ENCODE measurements around the gene WNK1.
"Not testable (repeated sequence)": the region's sequence is repeated elsewhere in the genome, so short reads cannot be mapped to it uniquely, and the experiment has no call there.

The WNK1 gene

DNA sequence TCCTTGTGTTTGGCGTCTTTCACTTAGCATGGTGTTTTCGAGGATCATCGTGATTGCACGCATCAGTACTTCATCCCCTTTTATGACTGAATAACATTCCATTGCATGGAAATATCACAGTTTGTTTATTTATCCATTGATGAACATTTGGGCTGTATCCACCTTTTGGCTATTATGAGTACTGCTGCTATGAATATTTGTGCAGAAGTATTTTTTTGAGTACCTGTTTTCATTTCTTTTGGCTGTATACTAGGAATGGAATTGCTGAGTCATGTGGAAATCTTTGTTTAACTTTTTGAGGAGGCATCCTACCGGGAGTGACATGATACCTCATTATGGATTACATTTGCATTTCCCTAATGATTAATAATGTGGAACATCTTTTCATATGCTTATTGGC is 66.4 kb downstream of the WNK1 start:
- DNase-seq, result no peak

DNA sequence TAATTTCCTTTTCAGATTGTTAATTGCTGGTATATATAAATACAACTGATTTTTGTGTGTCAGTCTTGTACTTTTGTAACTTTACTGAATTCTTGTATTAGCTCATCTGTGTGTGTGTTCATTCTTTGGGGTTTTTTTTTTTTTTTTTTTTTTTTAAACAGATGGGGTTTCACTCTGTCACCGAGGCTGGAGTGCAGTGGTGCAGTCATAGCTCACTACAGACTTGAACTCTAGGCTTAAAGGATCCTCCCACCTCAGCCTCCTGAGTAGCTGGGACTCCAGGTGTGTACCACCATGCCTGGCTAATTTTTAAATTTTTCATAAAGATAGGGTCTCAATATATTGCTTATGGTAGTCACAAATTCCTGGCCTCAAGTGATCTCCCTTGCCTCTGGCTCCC is 68.0 kb downstream of the WNK1 start:
- no peak for DNase-seq

DNA sequence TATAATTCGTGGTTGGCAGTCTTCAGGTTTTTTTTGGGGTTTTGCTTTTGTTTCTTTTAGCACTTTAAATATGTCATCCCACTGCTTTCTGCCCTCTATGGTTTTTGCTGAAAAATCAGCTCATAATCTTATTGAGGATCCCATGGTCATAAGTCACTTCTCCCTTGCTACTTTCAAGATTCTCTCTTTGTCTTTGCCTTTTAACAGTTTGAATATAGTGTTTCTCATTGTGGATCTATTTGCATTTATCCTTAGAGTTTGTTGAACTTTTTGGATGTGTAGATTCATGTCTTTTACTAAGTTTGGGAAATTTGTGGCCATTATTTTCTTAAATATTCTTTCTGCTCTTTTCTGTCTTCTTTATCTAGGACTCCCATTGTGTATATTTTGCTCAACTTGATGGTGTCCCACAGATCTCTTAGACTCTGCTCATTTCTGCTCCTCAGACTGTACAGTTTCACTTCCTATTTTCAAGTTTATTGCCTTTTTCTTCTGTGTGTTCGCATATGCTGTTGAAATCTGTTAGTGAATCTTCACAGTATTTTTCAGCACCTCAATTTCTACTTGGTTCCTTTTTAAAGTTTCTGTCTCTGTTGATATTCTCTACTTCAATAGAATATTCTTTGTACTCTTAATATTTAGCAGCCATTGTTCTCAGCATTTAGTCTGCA is 70.8 kb downstream of the WNK1 start:
- DNase-seq, result no peak

DNA sequence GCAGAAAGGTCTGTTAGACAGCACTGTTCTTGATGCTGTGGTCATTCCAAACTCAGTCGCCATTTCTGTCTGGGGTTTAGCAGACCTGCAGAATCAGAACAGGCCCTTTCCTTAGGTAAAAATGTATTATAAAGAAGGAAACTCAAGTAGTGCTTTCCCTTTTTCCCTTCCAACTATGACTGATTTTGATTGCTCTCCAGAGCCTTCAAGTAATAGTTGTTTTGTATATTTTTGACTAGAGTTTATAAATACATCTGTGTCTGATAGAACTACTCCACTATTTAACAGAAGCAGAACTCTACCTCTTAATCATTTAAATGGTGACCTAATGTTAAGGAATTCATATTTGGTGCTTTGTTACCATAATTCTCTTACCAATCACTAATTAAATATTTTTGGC is 74.0 kb downstream of the WNK1 start:
- no peak for DNase-seq

DNA sequence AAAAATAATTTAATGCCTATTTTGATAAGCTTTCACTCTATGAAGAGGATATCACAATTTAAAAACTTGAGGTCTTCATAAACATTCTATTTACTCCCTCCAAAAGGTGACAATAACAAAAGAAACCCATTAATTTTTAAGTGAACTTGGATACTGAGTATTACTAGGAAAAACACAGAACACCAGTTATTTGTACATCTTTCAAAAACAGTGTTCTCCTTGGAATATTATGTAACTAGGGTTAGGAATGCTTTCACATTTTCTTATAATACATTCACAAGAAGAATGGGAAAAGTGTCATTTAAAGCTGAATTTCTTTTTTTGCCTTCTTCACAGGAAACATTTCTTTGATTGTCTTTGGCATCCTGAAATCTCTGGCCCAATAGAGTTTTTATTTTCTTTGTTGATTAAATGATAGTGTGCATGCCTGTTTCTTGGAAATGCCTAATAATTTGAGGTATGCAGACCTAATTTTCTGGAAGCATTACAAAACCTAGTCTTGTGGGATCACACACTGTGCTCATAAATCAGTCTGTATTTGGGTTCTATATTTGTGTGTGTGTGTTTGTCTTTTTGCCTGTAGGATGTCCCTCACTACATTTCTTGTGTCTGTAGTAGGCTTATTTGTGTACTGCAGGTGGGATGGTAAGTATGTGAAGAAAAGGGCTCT is 76.5 kb downstream of the WNK1 start:
- no peak for DNase-seq

DNA sequence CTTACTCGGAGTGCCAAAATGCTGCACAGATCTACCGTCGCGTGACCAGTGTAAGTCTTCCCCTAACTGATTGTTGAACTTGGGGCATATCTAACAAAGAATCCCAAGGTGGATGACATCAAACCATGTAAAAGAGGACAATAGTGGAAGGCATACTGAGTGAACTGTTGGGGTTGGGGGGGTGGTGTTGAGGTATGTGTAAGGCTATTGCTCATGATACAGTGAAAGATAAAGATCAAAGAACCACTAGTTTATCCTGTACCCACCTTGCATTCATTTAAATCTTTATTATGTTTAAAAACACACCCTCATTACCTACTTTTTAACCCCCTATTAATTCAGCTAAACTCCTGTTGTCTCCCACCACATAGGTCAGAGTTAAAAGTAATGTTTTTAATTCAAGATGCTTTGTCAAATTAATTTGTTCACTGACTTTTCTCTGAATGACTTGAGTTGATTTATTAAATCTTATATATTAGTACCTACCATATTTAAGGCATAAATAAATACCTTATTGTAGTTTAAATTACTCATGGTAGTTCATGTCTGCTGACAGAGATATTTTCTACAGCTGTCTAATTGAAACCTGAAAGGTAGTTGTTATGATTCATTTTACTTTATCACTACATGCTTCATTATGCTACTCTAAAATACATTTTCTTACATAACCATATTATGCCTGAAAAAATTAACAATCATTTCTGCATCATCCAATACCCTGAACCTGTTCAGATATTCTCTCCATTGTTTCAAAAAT is 77.9 kb downstream of the WNK1 start:
- DNase-seq, result no peak

DNA sequence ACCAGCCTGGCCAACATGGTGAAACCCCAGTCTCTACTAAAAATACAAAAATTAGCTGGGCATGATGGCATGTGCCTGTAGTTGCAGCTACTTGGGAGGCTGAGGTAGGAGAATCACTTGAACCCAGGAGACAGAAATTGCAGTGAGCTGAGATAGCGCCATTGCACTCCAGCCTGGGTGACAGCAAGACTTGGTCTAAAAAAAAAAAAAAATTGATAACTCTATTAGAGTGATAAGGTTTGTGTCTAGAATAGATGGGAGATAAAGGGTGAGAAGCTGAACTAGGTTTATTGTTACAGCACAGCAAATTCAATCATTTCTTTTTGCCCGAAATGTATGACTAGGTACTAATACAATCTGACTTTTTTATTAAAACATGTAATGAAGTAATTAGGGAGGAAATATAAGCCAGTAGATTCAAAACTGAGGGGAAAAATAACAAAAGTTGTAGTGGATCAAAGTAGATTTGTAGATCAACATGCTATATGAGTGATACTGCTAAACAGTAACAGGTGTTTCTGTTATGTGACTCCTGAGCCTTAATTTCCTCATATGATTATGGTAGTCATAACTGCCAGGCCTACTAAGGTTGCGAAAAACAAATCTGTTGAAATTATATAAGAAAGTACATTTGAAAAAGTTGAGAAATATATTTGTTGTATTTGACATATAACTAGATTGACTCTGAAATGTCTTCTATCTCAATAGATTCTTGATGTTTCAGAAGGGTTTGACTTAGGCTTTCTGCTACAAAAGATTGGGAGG is 83.6 kb downstream of the WNK1 start:
- DNase-seq, result no peak

DNA sequence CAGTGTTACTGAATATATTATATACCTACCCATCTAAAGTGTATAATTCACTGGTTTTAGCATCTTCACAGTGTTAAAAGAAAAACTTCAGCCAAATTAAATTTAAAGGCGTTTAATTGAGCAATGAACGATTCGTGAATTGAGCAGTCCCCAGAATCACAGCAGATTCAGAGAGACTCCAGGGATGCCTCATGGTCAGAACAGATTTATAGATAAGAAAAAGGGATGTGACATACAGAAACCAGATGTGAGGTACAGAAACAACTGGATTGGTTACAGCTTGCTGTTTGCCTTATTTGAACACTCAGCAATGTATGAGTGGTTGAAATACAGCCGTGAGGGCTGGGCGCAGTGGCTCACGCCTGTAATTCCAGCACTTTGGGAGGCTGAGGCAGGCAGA is 84.6 kb downstream of the WNK1 start:
- DNase-seq, result no peak

DNA sequence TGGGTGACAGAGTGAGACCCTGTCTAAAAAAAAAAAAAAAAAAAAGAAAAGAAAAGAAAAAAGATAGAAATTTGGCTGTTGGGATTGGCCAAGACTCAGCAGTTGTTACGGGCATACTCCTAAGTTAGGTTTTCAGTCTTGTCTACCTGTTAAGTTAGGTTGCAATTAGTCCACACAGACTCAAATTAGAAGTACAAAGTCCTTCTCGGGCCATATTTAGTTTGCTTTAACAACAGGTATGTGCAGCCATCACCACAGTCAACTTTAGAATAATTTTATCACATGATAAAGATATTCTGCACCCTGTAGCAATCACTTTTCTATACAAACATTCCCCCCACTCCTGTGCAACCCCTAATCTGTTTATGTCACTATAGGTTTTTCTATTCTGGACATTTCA is 85.2 kb downstream of the WNK1 start:
- no peak for DNase-seq

DNA sequence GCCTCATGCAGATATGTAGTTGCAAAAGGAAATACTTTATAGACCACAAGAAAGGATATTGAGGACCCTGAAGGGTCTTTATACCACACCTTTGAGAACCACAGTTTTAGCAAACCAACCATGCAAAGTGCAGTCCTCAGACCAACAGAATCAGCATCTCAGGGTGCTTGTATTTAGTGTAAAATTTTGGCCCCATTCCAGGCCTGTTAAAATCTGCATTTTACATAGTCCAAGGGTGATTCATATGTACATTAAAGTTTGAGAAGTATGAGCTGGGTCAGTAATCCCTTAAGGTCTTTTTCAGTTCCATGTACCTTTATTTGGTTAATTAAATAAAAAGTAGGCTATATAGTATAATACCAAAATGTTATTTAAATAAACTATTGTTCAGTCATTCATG is 91.2 kb downstream of the WNK1 start:
- no peak for DNase-seq

DNA sequence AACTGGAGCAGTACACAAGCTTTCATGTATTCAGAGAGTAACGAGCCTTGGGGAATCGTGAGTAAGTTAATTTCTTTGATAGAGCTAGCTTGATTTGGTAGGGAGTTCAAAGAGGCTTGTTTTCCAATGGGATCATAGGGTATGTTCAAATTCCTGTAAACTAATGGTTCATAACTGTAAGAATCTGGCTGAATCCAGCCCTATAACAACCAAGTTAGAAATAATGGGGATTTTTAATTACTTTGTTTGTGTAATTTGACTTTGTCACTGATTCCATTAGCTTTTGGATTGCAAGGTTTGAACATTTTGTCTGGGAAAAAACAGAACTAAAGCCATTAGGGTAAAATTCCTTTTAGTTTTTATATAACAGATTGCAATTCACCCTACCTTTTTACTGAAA is 94.0 kb downstream of the WNK1 start:
- no peak for DNase-seq

DNA sequence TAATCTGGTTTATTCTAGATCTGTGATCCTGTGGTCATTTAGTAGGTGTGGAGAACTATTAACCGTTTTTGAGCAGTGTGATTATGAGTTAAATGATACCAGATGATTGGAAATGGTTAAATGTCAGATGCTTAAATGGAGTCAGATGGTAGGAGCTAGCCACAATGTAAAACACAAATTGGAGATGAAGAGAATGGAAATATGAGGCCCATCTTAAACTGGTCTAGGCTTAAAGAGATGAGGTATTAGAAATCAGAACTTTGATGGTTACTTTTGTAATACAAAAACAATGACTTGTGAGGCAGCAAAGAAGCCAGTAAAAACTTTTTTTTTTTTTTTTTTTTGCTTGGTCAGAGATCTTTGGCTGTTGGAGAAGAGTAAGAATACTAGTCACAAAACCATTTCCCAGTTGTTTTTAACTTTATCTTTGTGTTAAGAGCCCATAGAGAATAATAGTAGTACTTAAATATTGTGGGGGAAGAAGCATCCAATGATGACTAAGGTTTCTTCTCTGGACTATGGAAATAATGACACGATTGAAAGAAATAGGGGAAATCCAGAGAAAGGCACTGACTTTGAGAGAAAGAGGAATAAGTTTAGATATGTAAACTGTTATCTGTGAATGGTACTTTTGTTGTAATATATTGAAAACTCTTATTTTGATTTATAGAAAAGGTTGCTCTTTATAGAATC is 95.9 kb downstream of the WNK1 start:
- no peak for DNase-seq

DNA sequence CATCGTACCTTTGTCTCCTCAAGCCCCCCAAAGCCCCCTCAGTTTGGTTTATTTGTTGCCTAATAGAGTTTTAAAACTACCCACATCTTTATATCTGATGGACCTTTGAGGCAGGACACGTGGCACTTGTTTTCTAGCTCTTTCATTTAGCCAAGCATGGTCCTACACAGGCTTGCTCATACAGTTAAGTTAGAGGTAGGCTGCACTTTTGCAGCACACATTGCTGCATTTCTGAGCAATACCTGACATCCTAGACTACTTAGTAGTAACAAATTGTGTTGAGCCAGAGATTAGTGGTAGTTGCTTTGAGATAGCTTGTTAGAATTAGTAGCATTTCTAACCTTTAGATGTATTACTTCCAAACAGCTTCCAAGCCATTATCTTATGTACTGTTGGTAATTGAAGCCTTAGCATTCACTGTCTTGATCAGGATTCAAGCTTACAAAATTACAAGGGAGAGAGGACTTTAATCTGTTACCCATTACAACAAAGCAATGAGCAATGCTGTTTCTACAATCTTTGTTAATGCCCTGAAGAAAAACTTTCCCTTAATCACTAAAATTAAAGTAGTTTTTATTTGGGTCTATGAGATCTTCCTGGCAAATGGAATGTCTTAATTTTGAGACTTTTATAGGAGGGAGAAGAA is 96.6 kb downstream of the WNK1 start:
- DNase-seq, result no peak

DNA sequence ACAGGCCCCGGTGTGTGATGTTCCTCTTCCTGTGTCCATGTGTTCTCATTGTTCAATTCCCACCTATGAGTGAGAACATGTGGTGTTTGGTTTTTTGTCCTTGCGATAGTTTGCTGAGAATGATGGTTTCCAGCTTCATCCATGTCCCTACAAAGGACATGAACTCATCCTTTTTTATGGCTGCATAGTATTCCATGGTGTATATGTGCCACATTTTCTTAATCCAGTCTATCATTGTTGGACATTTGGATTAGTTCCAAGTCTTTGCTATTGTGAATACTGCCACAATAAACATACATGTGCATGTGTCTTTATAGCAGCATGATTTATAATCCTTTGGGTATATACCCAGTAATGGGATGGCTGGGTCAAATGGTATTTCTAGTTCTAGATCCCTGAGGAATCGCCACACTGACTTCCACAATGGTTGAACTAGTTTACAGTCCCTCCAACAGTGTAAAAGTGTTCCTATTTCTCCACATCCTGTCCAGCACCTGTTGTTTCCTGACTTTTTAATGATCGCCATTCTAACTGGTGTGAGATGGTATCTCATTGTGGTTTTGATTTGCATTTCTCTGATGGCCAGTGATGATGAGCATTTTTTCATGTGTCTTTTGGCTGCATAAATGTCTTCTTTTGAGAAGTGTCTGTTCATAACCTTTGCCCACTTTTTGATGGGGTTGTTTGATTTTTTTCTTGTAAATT is 97.5 kb downstream of the WNK1 start:
- not testable (repeated sequence) for DNase-seq

DNA sequence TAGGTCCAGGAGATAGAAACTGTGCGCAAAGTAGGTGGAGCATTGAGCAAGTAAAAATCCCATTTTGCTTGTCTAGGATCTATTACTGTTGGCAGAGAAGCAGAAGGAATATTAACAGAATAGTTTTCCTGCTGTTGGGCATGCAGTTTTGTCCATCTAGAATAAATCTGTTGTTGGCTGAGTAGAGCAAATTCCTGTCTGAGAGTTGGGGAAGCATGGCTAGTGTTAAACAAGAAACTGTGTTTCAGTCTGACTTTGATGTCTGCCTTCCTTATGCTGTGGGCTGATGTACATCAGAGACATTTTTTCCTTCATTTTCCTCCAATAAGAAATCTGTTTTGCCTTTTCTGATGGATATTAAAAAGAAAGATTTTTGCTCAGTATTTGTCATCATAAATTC is 99.0 kb downstream of the WNK1 start:
- no peak for DNase-seq

DNA sequence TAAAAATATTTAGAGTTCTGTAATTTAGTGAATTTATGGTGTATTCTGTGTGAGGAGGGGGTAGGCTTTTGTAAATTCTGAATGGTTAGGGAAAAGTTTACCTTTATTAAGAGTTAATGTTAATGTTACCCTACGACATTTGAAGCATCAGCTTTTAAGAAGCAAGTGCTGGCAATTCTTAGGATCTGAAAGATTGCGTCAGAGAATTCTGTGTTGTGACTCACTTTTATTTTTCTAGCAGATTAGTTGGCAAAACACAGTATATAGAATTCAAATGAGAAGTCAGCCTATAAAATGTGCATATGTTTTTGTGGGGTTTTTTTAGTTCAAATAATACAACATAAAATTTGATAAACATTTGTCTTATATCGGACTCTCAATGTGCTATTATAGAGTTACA is 99.5 kb downstream of the WNK1 start:
- no peak for DNase-seq

DNA sequence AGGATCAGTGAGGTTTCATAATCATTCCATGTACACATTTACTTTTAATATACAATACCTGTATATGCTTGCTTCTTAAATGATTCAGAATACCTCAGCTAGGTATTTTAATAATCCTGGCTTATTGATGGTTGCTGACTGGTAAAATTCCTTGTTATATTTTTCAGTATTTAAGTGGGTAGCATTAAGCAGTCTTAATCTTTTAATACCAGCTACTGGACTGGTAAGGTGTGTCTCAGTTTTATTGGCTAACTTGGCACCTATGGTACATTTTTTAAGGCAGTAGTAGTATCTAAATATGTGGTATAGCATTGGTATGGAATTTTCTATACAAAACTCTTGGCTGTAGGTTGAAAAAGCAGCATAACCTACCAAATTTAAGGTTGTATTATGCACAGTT is 100.5 kb downstream of the WNK1 start:
- DNase-seq, result no peak

DNA sequence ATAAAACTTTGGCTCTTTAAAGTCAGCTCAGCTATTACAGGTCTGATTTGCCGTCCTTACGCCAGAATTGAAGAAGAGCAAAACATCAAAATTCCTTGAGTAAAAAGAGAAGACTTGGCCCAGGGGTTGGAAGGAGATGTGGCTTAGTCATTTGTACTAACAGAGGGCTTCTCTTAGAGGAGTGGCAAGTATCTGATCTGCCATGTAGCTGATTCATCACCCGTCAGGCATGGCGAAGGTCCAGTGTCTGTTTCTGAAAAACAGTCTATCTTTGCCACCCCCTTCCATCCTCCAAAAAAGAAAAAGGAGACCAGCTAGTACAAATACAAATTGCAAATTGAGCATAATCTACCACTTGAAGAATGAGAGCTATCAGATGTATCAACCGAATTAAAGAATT is 105.2 kb downstream of the WNK1 start:
- no peak for DNase-seq

DNA sequence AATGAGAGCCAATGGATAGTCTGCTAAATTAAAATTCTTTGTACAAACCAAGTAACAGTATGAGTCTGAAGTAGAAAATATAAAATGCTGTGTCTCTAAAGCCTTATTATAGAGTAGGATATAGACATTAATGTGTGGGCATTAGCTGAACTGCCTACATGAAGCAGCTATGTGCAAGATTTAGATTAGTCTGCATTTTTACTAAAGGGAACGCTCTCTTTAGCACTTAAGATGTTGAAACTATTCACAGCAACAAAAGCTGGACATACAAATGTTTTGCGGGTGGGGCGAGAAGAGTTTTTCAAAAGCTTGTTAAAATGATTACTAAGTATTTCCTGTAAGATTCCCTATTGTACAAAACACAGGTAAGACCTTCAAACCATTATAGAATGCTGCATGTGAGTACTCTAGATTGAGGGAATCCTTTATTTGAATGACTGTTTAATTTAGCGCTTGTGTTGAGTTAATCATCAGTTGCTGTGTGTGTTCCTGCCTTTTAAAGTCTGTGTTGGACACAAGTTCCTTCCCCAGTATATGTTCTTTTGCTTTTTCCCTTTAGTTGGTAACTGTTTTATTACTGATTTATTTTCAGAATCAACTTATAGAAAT is 110.0 kb downstream of the WNK1 start:
- DNase-seq, result no peak

DNA sequence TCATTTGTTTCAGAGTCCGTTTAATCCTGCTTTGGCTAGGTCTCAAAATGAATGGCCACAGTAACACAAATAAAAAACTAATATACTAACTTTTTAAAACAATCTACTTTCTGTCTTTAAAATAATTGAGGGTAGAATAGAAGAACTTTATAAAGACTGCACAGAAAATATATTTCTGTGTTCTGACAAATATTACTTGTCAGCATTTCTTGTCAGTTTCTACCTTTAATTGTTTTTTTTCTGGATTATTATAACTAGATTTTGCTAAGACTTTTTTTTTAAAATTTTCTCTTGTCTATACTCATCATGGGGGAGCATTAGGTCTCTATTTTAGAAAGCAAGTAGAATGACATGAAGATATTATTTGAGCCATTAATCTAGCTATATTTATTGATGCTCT is 110.9 kb downstream of the WNK1 start:
- no peak for DNase-seq

DNA sequence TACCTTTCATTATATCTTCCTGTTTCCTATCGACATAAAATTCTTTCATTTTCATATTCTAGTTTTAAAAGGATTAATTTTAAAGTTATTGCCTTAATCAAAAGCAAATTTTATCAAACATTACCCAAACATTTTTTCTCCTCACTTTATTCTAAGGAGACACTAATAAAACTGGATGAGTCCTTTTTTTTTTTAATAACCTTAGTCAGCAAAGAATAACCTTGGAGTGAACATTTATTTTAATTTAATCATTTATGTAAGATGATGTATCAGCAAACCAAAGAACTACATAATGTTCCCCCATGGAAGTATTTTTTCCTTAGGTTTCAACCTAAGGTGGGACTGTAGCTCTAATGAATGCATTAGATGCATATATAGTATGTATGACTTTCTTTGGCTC is 113.2 kb downstream of the WNK1 start:
- DNase-seq, result no peak
